ENCODE measurements around the gene TTYH3. TPM values are rescaled to one million over a fixed set of nuclear protein-coding genes. Genes with fewer than 3 reads are reported as not detected.

The TTYH3 gene
- polyA plus RNA-seq, 5 donors: 76.5 to 169 (median 109) TPM

DNA sequence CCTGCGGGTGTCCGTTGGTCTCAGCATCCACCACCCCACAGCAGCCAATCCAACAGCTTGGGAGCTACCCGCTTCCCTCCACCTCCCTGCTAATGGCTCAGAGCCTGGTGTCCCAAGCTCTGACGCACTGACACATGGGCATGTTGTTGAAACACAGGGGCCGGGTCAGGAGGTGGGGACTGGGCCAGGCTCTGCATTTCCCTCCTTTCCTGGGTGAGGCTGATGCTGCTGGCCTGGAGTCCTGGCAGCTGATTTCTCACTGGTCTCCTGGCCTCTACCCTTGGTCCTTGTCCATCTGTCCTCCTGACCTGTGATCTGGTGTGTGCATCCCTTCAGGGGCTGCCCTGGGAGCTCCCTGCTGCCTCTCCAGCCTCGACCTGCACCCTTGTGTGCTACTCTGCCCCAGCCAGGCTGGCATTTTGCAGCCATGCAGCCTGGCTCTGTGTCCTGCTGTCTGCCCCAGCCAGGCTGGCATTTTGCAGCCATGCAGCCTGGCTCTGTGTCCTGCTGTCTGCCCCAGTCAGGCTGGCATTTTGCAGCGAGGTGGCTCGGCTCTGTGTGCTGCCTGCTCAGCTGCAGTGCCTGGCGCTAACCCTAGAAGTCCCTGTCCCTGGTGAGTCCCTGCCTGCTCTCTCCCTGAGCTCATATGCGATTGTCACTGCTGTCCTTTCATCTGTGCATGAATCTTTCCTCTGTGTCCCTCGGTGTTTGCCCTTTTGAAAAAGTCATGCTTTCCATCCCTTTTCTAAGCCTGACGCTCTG, 70.2 kb downstream of the TTYH3 start:
- DNase-seq: no peak

DNA sequence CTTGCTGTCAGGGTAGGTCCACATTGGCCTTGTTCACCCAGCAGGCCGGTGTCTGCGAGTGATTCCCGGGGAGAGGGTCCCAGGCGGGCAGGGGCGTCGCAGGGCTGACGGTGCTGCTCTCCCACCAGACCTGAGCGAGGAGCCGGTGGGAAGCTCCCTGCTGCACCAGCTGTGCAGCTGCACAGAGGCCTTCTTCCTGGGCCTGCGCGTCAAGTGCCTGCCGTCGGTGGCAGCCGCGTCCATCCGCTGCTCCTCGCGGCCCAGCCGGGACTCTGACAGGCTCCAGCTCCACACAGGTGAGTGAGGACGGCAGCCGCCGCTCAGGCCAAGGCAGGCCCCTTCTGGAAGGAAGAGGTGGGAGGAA, 70.8 kb downstream of the TTYH3 start:
- no peak for DNase-seq

DNA sequence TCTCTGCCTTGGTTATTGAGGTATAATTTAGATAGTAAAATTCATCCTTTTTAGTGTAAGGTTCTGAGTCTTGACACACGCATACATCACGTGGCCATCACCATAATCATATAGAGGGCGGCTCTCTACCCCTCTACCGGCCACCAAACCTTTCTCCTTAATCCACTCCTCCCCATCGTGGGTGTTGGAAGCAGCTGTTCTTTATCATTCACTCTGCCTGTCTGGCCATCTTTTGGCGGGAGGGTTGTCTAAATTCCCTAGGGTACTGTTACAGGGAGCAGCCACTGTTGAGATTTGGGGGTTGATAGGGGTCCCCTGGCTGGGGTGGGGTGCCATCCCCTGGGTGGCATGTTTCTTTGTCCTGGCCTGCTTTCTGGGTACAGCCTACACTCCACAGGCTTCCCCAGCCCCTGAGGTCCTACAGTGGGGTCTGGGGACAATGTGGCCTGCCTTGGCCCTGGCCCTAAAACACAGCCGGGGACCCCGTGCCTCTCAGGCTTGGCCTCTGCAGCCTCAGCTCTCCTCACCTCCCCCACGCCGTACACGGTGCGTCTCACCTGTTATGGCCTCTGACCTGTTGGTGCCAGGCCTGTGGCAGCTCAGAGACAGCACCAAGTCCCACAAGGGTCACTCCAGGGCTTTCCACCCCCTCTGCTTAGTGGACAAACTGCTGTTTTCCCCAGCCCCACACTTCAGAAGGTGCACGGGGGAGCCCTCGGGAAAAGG, 73.7 kb downstream of the TTYH3 start:
- no peak for DNase-seq

DNA sequence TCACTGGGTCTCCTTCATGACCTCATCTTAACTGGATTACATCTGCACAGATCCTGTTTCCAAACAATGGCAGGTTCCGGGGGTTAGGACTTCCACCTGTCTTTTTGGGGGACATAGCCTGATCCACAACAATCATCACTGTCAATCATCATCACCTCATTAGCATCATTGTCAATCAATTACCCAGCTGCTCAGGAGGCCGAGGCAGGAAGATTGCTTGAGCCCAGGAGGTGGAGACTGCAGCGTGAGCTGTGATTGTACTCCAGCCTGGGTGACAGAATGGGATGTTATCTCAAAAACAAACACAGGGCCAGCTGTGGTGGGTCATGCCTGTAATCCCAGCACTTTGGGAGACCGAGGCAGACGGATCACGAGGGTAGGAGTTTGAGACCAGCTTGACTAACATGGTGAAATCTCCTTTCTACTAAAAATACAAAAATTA, 74.9 kb downstream of the TTYH3 start:
- DNase-seq: no peak

DNA sequence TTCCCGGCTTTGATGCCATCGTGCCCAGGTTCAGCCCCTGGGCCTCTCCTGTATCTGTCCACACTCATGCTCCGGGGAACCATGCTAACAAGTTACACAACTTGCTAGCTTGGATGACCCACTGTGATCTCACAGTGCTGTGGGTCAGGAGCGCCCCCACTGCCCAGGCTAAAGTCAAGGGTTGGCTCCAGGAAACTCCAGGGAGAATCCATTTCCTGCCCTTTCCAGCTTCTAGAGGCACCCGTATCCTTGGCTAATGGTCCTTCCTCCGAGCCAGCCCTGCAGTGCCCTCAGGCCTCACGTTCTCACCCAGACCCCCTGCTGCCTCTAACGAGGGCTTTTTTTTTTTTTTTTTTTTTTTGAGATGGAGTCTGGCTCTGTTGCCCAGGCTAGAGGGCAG, 75.7 kb downstream of the TTYH3 start:
- DNase-seq: no peak

DNA sequence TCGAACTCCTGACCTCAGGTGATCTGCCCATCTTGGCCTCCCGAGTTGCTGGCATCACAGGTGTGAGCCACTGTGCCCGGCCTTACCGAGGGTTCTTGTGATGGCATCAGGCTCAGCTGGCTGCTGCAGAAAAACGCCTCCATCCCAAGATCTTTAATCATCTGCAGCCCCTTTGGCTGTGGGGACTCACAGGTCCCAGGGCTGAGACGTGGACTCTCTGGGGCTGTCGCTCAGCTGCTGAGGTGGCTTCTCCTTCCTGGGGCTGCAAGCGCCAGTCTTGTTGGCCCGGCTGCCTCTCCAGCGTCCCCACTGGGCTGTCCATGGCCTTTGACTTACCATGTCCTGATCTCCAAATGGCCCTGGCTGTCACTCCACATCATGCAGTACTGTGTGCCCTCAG, 76.3 kb downstream of the TTYH3 start:
- DNase-seq: no peak

DNA sequence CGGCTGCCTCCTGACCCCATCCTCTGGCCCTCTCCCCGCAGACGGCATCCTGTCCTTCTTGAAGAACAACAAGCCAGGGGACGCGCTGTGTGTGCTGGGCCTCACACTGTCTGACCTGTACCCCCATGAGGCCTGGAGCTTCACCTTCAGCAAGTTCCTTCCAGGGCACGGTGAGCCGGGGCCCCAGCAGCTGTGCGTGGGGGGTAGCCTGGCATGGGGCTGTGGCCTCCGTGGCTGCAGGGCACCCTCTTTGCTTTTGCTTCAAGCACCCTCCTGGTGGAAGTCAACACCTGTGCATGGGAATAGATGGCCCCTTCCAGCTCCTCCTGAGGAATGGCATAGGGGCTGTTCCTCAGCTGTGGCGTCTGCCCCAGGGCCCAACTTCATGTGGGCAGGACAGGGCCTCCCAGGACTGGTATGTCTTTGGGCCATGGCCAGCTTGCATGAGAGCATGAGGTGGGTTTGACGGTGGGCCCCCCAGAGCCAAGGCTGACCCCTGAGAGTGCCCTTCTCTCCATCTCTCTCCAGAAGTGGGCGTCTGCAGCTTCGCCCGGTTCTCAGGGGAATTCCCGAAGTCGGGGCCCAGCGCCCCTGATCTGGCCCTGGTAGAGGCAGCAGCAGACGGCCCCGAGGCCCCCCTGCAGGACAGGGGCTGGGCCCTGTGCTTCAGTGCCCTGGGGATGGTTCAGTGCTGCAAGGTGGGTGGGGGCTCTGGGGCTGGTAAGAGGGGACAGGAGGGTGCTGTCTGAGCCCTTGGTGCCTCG, 76.9 kb downstream of the TTYH3 start:
- no peak for DNase-seq

DNA sequence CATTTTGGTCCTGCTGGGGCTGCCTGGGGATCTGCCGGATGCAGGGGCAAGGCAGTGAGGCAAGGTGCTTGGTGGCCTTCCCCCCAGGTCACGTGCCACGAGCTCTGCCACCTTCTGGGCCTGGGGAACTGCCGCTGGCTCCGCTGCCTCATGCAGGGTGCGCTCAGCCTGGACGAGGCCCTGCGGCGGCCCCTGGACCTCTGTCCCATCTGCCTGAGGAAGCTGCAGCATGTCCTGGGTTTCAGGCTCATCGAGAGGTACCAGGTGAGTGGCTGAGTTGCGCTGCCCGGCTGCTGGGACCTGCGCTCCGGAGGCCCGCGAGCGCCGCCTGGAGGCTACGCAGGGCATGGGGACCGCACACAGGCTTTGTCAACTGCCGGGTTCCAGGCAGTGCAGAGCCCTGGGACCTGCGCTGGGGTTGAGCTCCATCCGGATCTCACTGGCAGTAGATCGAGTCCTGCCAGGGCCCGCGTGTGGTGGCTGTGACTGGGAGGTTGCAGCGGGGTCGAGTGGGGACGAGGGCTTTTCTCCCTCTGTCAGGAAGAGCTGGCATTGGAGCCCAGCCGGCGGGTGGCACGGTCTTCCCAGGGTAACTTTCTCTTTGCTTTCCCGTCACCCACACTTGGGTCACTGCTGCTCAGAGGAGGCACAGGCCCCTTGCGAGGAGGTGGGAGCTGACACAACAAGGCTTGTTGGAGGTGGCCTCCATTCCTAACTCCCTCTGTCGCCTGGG, 77.9 kb downstream of the TTYH3 start:
- DNase-seq: no peak

DNA sequence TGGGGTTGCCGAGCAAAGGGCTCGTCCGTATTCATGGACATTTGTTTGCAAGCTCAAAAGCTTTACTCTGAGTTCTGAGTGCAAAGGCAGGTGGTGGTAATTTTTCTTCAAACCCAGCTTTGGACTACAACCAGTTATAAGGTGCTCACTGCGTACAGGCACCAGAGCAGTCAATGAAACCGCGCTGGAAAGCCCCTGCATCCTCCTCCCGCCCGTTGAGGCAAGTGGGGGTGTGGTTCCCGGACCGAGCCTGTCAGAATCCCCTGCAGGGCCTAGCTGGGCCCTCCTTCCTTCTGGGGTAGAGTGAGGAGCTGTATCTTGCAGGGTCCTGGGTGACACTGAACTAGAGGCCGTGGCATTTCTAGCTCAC, 78.5 kb downstream of the TTYH3 start:
- DNase-seq: no peak

DNA sequence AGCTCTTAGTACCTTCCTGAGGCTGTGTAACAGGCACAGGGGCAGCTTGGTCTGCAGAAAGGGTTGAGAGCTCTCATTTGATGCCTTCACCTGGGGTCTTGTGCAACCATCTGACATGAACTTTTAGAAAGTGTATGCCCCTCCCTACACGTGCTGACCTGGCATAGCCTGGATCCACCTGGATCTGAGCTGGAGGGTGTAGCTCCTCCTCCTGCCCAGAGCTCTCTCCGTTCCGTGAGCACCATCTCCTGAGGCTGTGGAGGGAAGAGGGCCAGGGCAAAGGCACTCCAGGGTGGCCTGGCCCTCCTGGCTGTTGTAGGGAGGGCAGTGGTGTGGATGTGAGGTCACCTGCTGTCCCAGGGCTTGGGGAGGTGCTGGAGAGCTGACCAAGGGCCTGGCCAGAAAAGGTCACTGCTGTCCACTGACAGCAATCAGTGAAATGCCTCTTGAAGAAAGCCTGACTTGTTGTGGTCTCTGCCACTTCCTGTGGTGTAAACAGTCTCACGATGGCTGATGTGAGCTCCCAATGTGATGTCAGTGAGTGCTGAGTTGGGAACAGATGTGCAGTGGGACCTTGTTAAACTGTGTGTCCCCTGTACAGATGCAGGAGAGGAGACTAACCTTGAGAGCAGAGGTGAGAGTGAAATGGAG, 79.2 kb downstream of the TTYH3 start:
- no peak for DNase-seq

DNA sequence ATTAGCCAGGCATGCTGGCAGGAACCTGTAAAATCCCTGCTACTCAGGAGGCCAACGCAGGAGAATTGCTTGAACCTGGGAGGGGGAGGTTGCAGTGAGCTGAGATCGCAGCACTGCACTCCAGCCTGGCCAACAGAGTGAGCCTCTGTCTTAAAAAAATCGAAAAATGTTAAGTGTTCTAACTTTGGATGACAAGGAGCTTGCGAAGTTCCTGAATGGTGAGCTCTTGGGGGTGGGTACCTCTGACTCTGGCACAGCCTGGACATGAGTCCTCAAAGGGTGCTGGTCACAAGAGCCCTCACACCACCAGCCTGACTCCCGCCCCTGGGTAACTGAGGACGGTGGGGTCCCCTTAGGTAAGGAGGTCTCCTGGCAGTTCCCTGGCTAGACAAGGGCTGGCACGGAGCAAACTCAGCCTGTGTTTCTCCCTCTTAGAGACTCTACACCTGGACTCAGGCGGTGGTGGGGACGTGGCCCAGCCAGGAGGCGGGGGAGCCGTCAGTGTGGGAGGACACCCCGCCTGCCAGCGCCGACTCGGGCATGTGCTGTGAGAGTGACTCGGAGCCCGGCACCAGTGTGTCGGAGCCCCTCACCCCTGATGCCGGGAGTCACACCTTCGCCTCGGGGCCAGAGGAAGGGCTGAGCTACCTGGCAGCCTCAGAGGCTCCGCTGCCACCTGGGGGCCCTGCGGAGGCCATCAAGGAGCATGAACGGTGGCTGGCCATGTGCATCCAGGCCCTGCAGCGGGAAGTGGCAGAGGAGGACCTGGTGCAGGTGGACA, 80.3 kb downstream of the TTYH3 start:
- no peak for DNase-seq

DNA sequence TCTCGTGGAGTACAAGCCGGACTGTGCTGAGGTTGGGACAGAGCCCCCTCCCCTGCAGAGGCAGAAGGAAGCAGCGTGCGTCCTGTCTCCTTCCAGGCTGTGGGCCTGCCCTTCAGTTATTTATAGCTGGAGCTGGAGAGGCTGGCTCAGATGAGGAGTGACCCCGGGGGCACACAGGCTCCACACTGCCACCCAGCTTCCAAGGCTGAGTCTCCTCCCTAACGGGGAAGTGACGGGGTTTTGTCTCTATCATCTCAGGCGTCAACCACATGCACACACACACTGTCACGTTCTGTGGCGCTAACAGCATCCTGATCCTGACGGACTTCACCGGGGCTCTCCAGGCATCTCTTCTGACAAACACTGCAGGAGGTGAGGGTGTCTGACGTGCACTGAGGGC, 81.6 kb downstream of the TTYH3 start:
- no peak for DNase-seq

DNA sequence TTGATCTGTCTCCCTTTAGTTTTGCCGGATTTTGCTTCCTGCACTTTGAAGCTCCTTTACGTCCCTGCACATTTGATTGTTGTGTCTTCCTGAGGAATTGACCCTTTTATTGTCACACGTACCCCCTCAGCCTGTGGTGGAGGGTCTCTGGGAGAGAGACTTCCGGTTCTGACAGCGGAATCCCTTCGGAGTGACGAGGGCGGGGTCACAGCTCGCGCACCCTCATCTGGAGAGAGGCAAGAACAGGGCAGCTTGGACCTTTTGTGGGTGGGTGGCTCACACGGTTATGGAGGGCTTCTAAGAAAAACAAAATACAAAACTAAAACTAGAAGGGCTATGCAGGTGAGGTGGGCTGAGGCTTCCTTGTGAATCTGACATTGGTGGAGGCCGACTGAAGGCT, 82.2 kb downstream of the TTYH3 start:
- DNase-seq: no peak

Other genes starting within 250 kb of the TTYH3 start
- 10 to 100 TPM in 4 of 5 donors, 1 to 10 TPM in 1; 9.9 to 22.2 (median 13.7) TPM for gene CHST12, start 228.4 kb upstream of the TTYH3 start, polyA plus RNA-seq (ENCODE audit: insufficient read depth in 1 of 5, insufficient read length in 5 of 5, low replicate concordance in 1 of 5)
- under 1 TPM in 1 of 5 donors, not detected in 4; 0.37 TPM for gene GRIFIN, start 155.6 kb upstream of the TTYH3 start, polyA plus RNA-seq (ENCODE audit: insufficient read depth in 1 of 5, insufficient read length in 5 of 5, low replicate concordance in 1 of 5)
- gene LFNG, start 112.2 kb upstream of the TTYH3 start, polyA plus RNA-seq (ENCODE audit: insufficient read depth in 1 of 5, insufficient read length in 5 of 5, low replicate concordance in 1 of 5): 10 to 100 TPM in 1 of 5 donors, 1 to 10 TPM in 4; 6.2 to 13.6 (median 9.3) TPM
- 10 to 100 TPM; 22.8 to 44.9 (median 29.2) TPM for gene BRAT1, start 76.5 kb upstream of the TTYH3 start, polyA plus RNA-seq (ENCODE audit: insufficient read depth in 1 of 5, insufficient read length in 5 of 5, low replicate concordance in 1 of 5)
- gene IQCE, start 73.0 kb upstream of the TTYH3 start, polyA plus RNA-seq (ENCODE audit: insufficient read depth in 1 of 5, insufficient read length in 5 of 5, low replicate concordance in 1 of 5): 10 to 100 TPM; 16.8 to 21.0 (median 17.0) TPM
- under 1 TPM; 0.28 to 0.64 (median 0.38) TPM for gene AMZ1, start 56.2 kb downstream of the TTYH3 start, polyA plus RNA-seq (ENCODE audit: insufficient read depth in 1 of 5, insufficient read length in 5 of 5, low replicate concordance in 1 of 5)
- 10 to 100 TPM; 46.0 to 61.9 (median 50.4) TPM for gene GNA12, start 212.3 kb downstream of the TTYH3 start, polyA plus RNA-seq (ENCODE audit: insufficient read depth in 1 of 5, insufficient read length in 5 of 5, low replicate concordance in 1 of 5)